ENCODE data around the gene MT3. TPM values are rescaled to one million over a fixed set of nuclear protein-coding genes. Genes with fewer than 3 reads are reported as not detected.

The MT3 gene
- total and polyA plus RNA-seq, 7 donors: 3.5 to 9.6 (median 4.3) TPM; not detected in 2

DNA sequence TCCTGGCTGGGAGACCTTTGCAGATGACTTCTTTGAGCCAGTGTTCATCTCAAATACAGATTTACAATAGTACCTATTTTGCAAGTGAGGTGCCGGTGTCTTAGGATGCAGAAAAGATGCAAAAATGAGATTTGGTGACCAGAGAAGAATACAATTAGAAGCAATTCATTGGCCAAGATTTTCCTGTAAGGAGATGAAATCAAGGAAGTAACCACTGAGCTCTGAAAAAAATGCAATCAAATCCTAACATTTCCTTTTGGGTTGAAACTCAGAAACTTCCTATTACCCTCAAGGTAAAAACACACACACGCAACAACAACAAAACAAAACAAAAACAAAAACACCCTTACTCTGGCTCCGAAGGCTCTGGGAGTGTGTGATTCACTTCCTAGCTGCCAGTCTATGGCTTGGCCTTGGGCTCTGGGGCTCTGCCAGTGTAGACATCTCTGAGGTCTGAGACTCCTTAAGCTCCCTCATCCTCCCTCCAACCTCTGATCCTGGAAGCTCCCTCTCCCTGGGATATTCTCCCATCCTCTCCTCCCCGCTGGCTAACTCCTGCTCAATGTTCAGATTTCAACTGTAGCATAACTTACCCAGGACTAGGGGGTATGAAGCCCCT is 41.3 kb upstream of the MT3 start:
- Histone ChIP-seq H3K27me3 (no peaks in the 10 kb centered on the region), H3K9me3 (no peaks in the 10 kb centered on the region), H3K4me1 (peaks cover 0 to 19% (median 15%) of the 10 kb centered on the region in 4 donors), H3K36me3 (no peaks in the 10 kb centered on the region), H3K4me3 (no peak overlapping the region), H3K27ac (peak overlapping the region; percentile 22 to 54 (median 30))
- intact Hi-C loops (cut with DNase I): no loop called here
- TF ChIP-seq POLR2AphosphoS5 (IDR thresholded peaks at IDR 0.05): no peak
- no peak for TF ChIP-seq EP300 (IDR thresholded peaks at IDR 0.05)
- TF ChIP-seq, protein P1, sequence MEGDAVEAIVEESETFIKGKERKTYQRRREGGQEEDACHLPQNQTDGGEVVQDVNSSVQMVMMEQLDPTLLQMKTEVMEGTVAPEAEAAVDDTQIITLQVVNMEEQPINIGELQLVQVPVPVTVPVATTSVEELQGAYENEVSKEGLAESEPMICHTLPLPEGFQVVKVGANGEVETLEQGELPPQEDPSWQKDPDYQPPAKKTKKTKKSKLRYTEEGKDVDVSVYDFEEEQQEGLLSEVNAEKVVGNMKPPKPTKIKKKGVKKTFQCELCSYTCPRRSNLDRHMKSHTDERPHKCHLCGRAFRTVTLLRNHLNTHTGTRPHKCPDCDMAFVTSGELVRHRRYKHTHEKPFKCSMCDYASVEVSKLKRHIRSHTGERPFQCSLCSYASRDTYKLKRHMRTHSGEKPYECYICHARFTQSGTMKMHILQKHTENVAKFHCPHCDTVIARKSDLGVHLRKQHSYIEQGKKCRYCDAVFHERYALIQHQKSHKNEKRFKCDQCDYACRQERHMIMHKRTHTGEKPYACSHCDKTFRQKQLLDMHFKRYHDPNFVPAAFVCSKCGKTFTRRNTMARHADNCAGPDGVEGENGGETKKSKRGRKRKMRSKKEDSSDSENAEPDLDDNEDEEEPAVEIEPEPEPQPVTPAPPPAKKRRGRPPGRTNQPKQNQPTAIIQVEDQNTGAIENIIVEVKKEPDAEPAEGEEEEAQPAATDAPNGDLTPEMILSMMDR (IDR thresholded peaks at IDR 0.05): no peak
- no peak for TF ChIP-seq POLR2A (IDR thresholded peaks at IDR 0.05)
- DNase-seq: no peak
- WGBS, 2 donors: 81 to 90% methylated on average over 4 of the region's 4 CpGs

DNA sequence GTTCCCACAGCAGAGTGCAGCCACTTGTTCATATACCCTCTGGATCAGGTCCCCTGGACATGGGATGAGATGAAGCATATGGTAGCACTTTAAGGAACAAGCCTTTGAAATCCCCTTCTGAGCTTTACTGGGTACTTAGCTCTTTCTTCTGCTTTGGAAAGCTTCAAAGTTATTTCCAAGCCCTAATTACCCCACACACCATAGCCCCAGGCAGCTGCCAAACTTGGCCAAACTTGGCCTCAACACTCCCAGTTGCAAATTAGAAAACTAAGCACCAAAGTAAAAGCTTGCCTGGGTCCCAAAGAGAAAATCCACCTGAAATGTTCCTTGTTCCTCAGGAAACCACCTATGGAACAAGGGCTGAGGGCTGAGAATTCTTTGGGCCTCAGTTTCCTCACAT is 40.2 kb upstream of the MT3 start:
- Histone ChIP-seq H3K4me1 (peaks cover 0 to 19% (median 15%) of the 10 kb centered on the region in 4 donors), H3K4me3 (no peak overlapping the region), H3K9me3 (no peaks in the 10 kb centered on the region), H3K27me3 (no peaks in the 10 kb centered on the region), H3K36me3 (no peaks in the 10 kb centered on the region), H3K27ac (no peak overlapping the region)
- TF ChIP-seq POLR2A (IDR thresholded peaks at IDR 0.05): no peak
- TF ChIP-seq POLR2AphosphoS5 (IDR thresholded peaks at IDR 0.05): no peak
- no peak for TF ChIP-seq EP300 (IDR thresholded peaks at IDR 0.05)
- TF ChIP-seq, protein P1 (IDR thresholded peaks at IDR 0.05): no peak
- intact Hi-C loops (cut with DNase I): no loop called here
- DNase-seq: no peak

DNA sequence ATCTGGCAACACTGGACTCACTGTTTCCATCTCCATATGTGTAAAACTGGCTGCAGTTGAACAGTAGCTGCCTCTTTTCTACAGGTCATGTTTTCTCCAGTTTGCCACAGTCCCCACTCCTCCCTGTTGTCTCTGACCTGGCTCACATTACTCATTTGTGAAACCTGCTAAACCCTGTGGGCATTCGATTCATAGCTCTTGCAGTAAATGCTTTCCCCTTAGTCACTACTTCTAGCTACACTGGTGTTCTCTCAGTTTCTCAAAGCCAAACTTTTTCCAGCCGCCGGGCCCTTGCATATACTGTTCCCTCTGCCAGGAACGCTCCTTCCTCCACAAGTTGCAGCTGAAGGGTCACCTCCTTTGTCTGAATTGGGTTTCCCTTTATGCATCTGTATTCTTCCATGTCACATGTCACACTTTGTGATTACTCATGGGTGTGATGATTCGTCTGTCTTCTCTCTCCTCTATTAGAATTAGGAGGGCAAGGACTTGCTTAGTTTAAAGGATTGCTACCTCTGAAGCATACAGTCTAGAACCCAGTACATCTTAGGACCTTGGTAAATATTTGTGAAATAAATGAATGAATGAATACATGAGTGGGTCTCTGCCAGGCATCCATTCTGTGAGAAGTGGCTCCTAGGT is 39.5 kb upstream of the MT3 start:
- no peak overlapping the region for H3K27ac ChIP-seq
- H3K9me3 ChIP-seq: no peaks in the 10 kb centered on the region
- H3K36me3 ChIP-seq: no peaks in the 10 kb centered on the region
- H3K4me3 ChIP-seq: no peak overlapping the region
- intact Hi-C loops (cut with DNase I): no loop called here
- TF ChIP-seq POLR2A (IDR thresholded peaks at IDR 0.05): no peak
- TF ChIP-seq POLR2AphosphoS5 (IDR thresholded peaks at IDR 0.05): no peak
- TF ChIP-seq EP300 (IDR thresholded peaks at IDR 0.05): no peak
- TF ChIP-seq, protein P1 (IDR thresholded peaks at IDR 0.05): no peak
- 88 to 89% methylated on average over 5 of the region's 5 CpGs for WGBS, 2 donors
- no peak for DNase-seq
- no peaks in the 10 kb centered on the region for H3K27me3 ChIP-seq
- H3K4me1 ChIP-seq: peaks cover 0 to 19% (median 15%) of the 10 kb centered on the region in 4 donors

DNA sequence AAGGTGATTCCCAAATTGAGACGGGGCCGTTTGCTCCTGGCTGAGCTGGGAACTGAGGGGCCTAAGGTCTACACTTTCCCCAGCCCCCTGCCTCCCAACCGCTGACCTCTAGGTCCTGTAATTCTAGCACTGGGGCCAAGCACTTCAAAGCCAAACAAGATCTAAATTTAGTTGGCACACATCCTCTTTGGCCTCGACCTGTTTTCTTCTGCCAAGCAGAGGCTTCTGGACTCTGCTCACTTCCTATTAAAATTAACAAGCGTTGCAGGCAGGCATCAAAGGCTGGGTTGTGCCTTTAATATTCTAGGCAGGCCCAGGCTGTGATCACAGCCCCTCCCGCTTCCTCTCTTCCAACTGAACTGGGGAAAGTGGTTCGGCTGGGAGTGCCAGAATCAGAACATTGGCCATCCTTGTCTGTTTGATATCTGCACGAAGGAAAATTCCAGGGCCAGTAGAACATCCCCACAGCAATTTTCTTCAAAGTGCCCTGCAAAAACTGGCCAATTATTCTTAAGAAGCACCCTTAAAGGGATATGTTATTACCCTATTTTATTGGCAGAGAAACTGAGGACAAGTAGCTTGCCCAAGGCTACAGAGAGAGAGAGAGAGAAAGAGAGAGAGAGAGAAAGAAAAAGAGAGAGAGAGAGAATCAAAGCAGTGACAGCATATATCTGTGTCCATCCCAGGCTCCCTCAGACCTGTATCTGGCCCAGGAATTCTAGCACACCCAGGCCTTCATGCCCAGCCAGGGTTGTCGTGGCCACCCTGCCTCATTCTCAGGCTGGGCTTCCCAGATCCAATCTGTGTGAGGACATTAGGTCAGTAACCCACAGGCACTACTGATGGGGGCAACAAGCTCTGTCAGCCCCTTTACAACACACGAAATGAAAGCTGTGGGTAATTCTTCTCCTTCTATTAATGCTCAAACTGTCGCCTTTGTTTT is 37.3 kb upstream of the MT3 start:
- Histone ChIP-seq H3K27me3 (peaks cover 0 to 1% (median 0%) of the 10 kb centered on the region in 3 donors), H3K9me3 (no peaks in the 10 kb centered on the region), H3K4me3 (no peak overlapping the region), H3K36me3 (no peaks in the 10 kb centered on the region), H3K4me1 (peaks cover 0 to 19% (median 15%) of the 10 kb centered on the region in 4 donors), H3K27ac (peak overlapping the region in 3 of 4 donors; percentile 13 to 54 (median 47))
- peak; percentile 82 for DNase-seq
- peak in 2 of 4 donors; percentile 13 to 28 for TF ChIP-seq POLR2AphosphoS5 (IDR thresholded peaks at IDR 0.05)
- no peak for TF ChIP-seq POLR2A (IDR thresholded peaks at IDR 0.05)
- 23 to 40% methylated on average over 11 of the region's 11 CpGs for WGBS, 2 donors
- intact Hi-C loops (cut with DNase I): no loop called here

DNA sequence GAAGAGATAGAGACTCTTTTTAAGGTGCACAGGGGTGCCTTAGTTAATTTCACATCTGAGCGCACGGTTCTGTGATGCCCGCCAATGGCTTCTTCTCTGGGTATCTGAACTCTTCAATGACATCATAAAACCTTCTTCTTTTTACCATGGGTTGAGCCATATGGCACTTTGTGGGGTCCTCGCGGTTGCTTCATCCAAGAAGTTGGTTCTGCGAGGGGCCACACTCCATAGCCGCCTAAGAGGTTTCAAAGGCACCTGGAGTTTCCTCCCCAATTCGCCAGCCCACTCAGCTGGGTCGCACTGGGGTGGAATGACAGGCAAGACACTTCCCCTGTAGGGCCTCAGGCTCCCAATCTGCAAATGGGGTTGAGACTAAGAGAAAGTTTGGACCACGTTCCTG is 34.9 kb upstream of the MT3 start:
- intact Hi-C loops (cut with DNase I): no loop called here
- Histone ChIP-seq H3K4me1 (peaks cover 0 to 19% (median 15%) of the 10 kb centered on the region in 4 donors), H3K4me3 (no peak overlapping the region), H3K36me3 (no peaks in the 10 kb centered on the region), H3K9me3 (no peaks in the 10 kb centered on the region), H3K27me3 (peaks cover 0 to 3% (median 3%) of the 10 kb centered on the region in 3 donors), H3K27ac (no peak overlapping the region)
- DNase-seq: no peak
- TF ChIP-seq, protein P1 (IDR thresholded peaks at IDR 0.05): no peak
- TF ChIP-seq EP300 (IDR thresholded peaks at IDR 0.05) (no peak), POLR2AphosphoS5 (IDR thresholded peaks at IDR 0.05) (no peak), POLR2A (IDR thresholded peaks at IDR 0.05) (no peak)
- WGBS, 2 donors: 95 to 96% methylated on average over 10 of the region's 10 CpGs

All from sigmoid colon (tissue), 7 donors.